Breast epithelium (tissue), 3 donors: ENCODE measurements around the gene TMEM117.

ENCODE experiments used
- CTCF ChIP-seq, 3 donors: fragments of 450-650 bp; IDR thresholded peaks; one replicate each; pipeline ENCODE4 v1.5.1; 2016 to 2017; ENCODE audit warnings: antibody characterized with exemption in 3 of 3, mild to moderate bottlenecking in 3 of 3, moderate library complexity in 3 of 3
- POLR2AphosphoS5 ChIP-seq, 3 donors: sonication (generic); formaldehyde crosslinking; IDR thresholded peaks; one replicate each; pipeline ENCODE4 v1.6.1; 2017; ENCODE audit warnings: antibody characterized with exemption in 3 of 3

GRCh38 chr12:44258246-44258645 is 422.4 kb downstream of the TMEM117 start:
- TF ChIP-seq CTCF (IDR thresholded peaks at IDR 0.05) (no peak), POLR2AphosphoS5 (IDR thresholded peaks at IDR 0.05) (no peak)
